HG03280 (cell line): ENCODE measurements around the gene VSX2.

ENCODE experiments used
- ATAC-seq: cut with Tn5 transposase; IDR thresholded peaks from one replicate; pipeline ENCODE4 v1.9.1; 2021; ENCODE audit warnings: mild to moderate bottlenecking, moderate library complexity; ENCODE audit not compliant: unreplicated experiment

The VSX2 gene

GRCh38 chr14:74220991-74221390 is 18.3 kb upstream of the VSX2 start:
- no peak for ATAC-seq

GRCh38 chr14:74221741-74222140 is 17.5 kb upstream of the VSX2 start:
- no peak for ATAC-seq

GRCh38 chr14:74223016-74223415 is 16.2 kb upstream of the VSX2 start:
- ATAC-seq, result no peak

GRCh38 chr14:74231784-74232183 is 7.5 kb upstream of the VSX2 start:
- no peak for ATAC-seq

GRCh38 chr14:74235017-74235416 is 4.2 kb upstream of the VSX2 start:
- ATAC-seq, result no peak

GRCh38 chr14:74237441-74237840 is 1.8 kb upstream of the VSX2 start:
- no peak for ATAC-seq

GRCh38 chr14:74239848-74240793 is 872 bp downstream of the VSX2 start:
- no peak for ATAC-seq

- ATAC-seq, result no peak
These were observed 1.8 kb downstream of the VSX2 start for GRCh38 chr14:74240794-74241651.

GRCh38 chr14:74241652-74242017 is 2.4 kb downstream of the VSX2 start:
- ATAC-seq, result no peak

GRCh38 chr14:74242021-74242779 is 3.0 kb downstream of the VSX2 start:
- no peak for ATAC-seq

GRCh38 chr14:74242780-74243042 is 3.5 kb downstream of the VSX2 start:
- ATAC-seq, result no peak

- no peak for ATAC-seq
These were observed 3.8 kb downstream of the VSX2 start for GRCh38 chr14:74243051-74243450.

- ATAC-seq, result no peak
These were observed 4.9 kb downstream of the VSX2 start for GRCh38 chr14:74244115-74244514.

GRCh38 chr14:74245292-74245691 is 6.0 kb downstream of the VSX2 start:
- ATAC-seq, result no peak

- no peak for ATAC-seq
These were observed 7.3 kb downstream of the VSX2 start for GRCh38 chr14:74246542-74246941.

- no peak for ATAC-seq
These were observed 8.8 kb downstream of the VSX2 start for GRCh38 chr14:74248017-74248416.

- ATAC-seq, result no peak
These were observed 10.5 kb downstream of the VSX2 start for GRCh38 chr14:74249433-74250375.

GRCh38 chr14:74255281-74255680 is 16.0 kb downstream of the VSX2 start:
- no peak for ATAC-seq

- peak; percentile 80 for ATAC-seq
These were observed 18.1 kb downstream of the VSX2 start for GRCh38 chr14:74257078-74257940.
